B cell (primary cell): ENCODE data around the gene SPTBN1.

Experiments used
- EZH2 ChIP-seq: IDR thresholded peaks from 2 replicates; pipeline ENCODE4 v1.6.1; 2012; ENCODE audit warnings: borderline replicate concordance, low read depth, mild to moderate bottlenecking, moderate library complexity, low read length; ENCODE audit not compliant: insufficient read depth, poor library complexity, severe bottlenecking
- TF ChIP-seq, protein P1 (sequence below): fragments of 200-600 bp; IDR thresholded peaks from one replicate; pipeline ENCODE4 v1.8.0; 2022; ENCODE audit warnings: antibody characterized with exemption, mild to moderate bottlenecking

DNA sequence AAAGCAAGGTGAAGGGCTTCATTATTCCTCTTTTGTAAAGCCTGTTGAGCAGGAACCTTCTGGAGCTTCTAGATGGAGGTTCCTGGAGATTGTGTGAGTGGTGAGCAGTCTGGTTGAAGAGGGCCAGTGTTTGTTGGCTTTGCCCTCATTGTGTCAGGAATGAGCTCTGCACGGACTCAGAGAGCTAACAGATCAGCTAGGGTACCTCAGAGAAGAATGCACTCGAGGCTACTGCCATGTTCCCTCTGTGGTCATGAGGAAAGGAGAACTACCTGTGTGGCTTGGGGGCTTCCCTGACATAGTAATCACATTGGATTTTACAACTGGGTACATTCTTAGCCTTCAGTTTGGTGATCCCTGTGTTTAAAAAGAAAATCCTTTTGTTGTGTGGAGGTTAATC, 46.6 kb downstream of the SPTBN1 start:
- TF ChIP-seq, protein P1, sequence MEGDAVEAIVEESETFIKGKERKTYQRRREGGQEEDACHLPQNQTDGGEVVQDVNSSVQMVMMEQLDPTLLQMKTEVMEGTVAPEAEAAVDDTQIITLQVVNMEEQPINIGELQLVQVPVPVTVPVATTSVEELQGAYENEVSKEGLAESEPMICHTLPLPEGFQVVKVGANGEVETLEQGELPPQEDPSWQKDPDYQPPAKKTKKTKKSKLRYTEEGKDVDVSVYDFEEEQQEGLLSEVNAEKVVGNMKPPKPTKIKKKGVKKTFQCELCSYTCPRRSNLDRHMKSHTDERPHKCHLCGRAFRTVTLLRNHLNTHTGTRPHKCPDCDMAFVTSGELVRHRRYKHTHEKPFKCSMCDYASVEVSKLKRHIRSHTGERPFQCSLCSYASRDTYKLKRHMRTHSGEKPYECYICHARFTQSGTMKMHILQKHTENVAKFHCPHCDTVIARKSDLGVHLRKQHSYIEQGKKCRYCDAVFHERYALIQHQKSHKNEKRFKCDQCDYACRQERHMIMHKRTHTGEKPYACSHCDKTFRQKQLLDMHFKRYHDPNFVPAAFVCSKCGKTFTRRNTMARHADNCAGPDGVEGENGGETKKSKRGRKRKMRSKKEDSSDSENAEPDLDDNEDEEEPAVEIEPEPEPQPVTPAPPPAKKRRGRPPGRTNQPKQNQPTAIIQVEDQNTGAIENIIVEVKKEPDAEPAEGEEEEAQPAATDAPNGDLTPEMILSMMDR = no peak
- no peak for TF ChIP-seq EZH2
